Measurements from ENCODE around the gene WRNIP1.

WRNIP1 gene

DNA sequence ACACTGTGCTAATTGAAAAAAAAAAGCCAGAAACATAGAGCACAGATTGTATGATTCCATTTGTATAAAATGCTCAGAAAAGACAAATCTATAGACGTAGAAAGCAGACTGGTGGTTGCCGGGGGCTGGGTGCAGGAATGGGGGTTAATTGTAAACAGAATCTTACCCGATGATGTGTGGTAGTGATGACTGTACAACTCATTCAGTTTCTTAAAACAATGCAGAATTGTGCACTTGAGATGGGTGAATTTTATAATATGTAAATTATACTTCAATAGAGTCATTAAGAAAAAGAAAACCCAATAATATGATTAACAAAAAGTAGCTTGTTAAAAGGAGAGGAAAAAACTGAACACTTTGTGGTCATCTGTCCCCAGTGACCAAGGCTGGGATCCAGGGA is 10.8 kb upstream of the WRNIP1 start:
- TF ChIP-seq, protein P1, sequence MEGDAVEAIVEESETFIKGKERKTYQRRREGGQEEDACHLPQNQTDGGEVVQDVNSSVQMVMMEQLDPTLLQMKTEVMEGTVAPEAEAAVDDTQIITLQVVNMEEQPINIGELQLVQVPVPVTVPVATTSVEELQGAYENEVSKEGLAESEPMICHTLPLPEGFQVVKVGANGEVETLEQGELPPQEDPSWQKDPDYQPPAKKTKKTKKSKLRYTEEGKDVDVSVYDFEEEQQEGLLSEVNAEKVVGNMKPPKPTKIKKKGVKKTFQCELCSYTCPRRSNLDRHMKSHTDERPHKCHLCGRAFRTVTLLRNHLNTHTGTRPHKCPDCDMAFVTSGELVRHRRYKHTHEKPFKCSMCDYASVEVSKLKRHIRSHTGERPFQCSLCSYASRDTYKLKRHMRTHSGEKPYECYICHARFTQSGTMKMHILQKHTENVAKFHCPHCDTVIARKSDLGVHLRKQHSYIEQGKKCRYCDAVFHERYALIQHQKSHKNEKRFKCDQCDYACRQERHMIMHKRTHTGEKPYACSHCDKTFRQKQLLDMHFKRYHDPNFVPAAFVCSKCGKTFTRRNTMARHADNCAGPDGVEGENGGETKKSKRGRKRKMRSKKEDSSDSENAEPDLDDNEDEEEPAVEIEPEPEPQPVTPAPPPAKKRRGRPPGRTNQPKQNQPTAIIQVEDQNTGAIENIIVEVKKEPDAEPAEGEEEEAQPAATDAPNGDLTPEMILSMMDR (IDR thresholded peaks at IDR 0.05; ENCODE audit: insufficient read depth, low read length, missing control alignments) = no peak
- CTCF ChIA-PET = interaction anchor here (0.6 to 10.7 kb wide), 4 partner anchors 10 to 1159 kb away, joined by 3 to 189 read pairs (median 5); partner anchors contain the start of gene WRNIP1
- POLR2A ChIA-PET = no interaction called here
- H3K4me3 ChIP-seq (ENCODE audit: low read depth, low read length) = no peak overlapping the region
- no peak for DNase-seq (ENCODE audit: low read depth, low spot score)

DNA sequence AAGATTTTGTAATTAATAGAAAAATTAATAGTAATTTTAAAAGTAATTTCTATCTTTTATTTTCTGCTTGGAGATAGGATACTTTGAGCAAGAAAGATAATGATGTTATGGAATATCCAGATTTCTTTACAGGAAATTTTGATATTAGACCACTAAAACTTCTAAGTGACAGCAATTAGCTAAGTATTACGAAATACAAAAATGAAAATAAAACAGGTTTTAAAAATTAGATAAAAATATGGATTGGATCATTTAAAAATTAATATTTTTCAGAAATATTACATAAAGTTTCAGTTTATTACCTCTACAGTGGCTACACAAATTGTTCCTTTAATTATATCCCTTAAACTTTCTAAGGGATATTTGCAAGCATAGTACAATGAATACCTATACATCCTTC is 10.3 kb upstream of the WRNIP1 start:
- TF ChIP-seq, protein P1 (IDR thresholded peaks at IDR 0.05; ENCODE audit: insufficient read depth, low read length, missing control alignments) = no peak
- CTCF ChIA-PET = interaction anchor here (0.6 to 10.7 kb wide), 4 partner anchors 9 to 1159 kb away, joined by 3 to 189 read pairs (median 5); partner anchors contain the start of gene WRNIP1
- H3K4me3 ChIP-seq (ENCODE audit: low read depth, low read length) = no peak overlapping the region
- POLR2A ChIA-PET = no interaction called here
- DNase-seq (ENCODE audit: low read depth, low spot score) = no peak

DNA sequence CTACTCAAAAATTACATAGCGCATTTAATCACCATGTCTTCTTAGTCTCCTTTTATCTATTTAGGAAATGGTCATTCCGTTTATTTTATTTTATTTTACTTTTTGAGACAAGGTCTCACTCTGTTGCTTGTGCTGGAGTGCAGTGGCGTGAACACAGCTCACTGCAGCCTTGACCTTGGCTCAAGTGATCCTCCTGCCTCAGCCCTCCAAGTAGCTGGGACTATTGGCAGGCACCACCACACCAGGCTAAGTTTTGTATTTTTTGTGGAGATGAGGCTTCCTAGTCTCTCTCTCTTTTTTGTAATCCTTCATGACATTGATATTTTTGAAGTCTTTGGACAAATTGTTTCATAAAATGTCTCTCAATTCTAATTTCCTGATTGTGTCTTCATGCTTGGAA is 9.7 kb upstream of the WRNIP1 start:
- DNase-seq (ENCODE audit: low read depth, low spot score) = no peak
- POLR2A ChIA-PET = no interaction called here
- TF ChIP-seq, protein P1 (IDR thresholded peaks at IDR 0.05; ENCODE audit: insufficient read depth, low read length, missing control alignments) = no peak
- CTCF ChIA-PET = interaction anchor here (1.3 to 10.7 kb wide), 4 partner anchors 9 to 1160 kb away, joined by 3 to 189 read pairs (median 10); partner anchors contain the start of gene WRNIP1
- no peak overlapping the region for H3K4me3 ChIP-seq (ENCODE audit: low read depth, low read length)

DNA sequence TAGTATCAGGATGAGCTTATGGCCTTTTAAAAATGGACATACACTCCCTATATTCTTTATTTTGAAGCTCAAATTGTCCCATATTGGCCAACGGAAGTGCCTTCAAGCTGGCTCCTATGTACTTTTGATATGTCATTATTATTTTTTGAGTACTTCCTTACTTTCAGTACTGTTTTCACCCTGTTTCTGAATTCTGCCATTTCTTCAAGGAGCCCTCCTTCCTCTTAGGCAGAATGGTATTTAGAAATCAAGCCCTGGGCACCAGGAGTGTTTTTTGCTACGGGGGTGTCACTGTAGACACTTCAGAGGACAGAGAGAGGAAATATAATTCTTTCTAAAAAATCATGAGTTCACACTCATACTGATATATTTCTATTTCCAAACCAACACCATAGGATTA is 9.0 kb upstream of the WRNIP1 start:
- no peak for DNase-seq (ENCODE audit: low read depth, low spot score)
- ChIA-PET CTCF (interaction anchor here (1.0 to 10.7 kb wide), 6 partner anchors 8 to 1160 kb away, joined by 3 to 189 read pairs (median 6); partner anchors contain the start of gene WRNIP1), POLR2A (no interaction called here)
- TF ChIP-seq, protein P1 (IDR thresholded peaks at IDR 0.05; ENCODE audit: insufficient read depth, low read length, missing control alignments) = no peak
- H3K4me3 ChIP-seq (ENCODE audit: low read depth, low read length) = no peak overlapping the region

DNA sequence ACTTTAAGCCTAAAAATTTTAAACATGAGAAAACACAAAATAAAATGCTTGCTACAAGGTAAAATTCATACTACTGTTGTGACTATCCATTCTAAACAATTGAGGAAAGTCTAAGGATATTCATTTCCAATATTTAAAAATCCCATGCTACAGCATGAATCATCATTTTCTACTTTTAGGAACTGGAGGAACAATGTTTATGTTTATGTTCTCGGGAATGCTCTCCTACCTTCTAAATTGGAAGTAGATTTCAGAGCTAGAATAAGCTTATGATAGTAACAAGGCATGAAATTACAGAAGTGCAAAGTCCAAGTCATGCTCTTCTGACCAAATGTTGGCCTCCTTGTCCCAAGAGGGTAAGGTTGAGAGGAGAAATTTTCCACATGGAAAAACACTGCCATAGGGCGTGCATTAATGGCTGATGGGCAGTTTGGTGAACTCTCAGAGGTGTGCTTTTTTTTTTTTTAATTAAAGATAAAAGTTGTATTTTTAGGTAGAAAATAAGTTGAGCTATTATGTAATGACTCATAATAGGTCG is 8.4 kb upstream of the WRNIP1 start:
- CTCF ChIA-PET = interaction anchor here (1.0 to 10.7 kb wide), 7 partner anchors 8 to 1161 kb away, joined by 3 to 189 read pairs (median 6); partner anchors contain the start of gene WRNIP1
- H3K4me3 ChIP-seq (ENCODE audit: low read depth, low read length) = no peak overlapping the region
- TF ChIP-seq, protein P1 (IDR thresholded peaks at IDR 0.05; ENCODE audit: insufficient read depth, low read length, missing control alignments) = no peak
- POLR2A ChIA-PET = no interaction called here
- no peak for DNase-seq (ENCODE audit: low read depth, low spot score)

DNA sequence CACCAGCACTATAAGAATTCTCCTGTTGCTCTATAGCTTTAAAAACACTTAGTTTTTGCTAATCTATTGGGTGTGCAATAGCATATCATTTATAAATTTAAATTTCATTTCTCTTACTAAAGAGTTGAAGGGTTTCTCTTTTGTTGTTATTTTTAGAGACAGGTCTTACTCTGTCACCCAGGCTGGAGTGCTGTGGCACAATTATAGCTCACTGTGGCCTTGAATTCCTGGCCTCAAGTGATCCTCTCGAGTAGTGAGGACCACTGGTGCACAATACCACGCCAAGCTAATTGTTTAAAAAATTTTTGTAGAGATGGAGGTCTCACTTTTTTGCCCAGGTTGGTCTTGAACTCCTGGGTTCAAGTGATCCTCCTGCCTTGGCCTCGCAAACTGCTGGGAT is 6.2 kb upstream of the WRNIP1 start:
- ChIA-PET POLR2A (no interaction called here), CTCF (interaction anchor here (1.1 to 13.8 kb wide), 5 partner anchors 6 to 1162 kb away, joined by 3 to 189 read pairs (median 8); partner anchors contain the start of gene MYLK4)
- no peak overlapping the region for H3K4me3 ChIP-seq (ENCODE audit: low read depth, low read length)
- TF ChIP-seq, protein P1 (IDR thresholded peaks at IDR 0.05; ENCODE audit: insufficient read depth, low read length, missing control alignments) = no peak
- DNase-seq (ENCODE audit: low read depth, low spot score) = no peak

Measured in AG04449 (cell line).